ENCODE measurements around the gene NAT9.

The NAT9 gene, protein sequence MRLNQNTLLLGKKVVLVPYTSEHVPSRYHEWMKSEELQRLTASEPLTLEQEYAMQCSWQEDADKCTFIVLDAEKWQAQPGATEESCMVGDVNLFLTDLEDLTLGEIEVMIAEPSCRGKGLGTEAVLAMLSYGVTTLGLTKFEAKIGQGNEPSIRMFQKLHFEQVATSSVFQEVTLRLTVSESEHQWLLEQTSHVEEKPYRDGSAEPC

DNA sequence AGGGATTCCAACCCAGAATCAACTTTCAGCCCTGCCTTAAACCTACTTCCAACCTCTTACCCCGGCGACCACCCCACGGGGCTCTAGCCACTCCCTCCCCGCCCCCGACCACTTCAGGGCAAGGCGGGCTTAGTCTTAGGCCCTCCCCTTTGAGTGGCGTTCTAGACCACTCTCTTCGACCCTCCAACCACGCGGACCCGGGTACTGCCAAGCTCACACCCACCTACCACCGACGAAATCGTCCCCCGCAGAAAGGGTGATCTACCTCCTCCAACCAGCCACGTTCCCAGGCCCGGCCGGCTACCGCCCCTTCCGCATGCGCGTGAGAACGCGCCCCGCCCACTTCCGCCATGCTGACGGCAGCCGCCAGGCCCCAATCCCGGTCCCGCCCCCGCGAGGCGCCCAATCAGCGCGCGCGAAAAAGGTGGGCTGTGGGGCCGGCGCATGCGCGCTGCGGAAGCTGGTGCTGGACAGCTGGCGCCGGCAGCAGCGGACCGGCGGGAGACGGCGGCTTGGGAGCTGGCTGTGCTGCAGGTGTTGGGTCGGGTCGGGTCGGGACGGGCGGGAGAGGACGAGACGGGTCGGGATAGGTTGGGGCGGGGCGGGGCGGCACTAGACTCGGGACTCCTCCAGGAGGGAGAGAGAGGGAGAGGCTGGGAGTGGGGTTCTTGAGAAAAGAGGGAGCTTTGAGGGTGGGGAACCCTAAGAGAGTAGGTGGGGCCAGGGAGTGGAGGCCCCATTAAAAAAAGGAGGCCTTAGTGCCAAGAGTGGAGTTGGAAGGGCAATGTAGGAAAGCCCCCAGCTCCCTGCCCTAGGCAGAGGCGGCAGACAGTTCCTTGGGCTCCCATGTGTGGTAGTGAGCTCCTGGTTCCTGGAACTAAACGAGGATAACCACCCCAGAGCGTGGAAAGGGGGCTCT is at the start of gene NAT9:
TSS of gene NAT9 (minus strand) at position 302 of the 919 bp plus-strand sequence. CDS start 647 bp downstream, outside the sequence.
- peak; percentile 90 for DNase-seq (ENCODE audit: low spot score)

DNA sequence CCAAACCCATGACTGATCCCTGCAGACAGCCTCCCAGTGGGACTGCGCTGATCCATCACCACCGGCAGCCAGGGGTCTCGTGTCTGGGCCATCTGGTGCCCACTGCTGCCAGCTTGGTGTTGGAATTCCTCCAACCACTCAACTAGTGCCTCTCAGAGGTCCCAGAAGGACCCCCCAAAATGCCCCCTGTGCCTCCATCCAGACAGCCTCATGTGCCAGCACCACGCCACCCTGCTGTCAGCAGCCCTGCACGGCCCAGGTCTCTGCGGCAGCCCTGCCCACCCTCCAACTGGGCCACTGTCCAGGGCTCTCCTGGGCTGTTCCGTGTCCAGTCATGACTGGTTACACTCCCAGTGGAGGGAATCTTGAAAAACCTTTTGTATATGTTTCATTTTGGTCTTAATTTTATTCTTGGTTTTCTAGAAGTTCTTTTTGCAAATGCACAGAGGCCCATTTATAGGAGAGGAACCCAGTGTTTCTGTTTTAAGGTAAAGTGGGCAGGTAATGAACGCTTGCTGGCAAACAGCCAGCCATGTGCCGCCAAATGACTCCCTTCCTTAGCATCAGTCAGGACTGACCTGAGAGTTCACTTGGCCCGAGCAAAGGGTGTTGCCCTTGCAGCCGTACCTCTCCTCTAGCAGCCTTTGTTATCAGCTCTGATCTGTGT is 48.9 kb upstream of the NAT9 start:
- DNase-seq (ENCODE audit: low spot score): no peak

GRCh38 chr17:74822939-74823367 is 46.8 kb upstream of the NAT9 start:
- peak; percentile 86 for DNase-seq (ENCODE audit: low spot score)

DNA sequence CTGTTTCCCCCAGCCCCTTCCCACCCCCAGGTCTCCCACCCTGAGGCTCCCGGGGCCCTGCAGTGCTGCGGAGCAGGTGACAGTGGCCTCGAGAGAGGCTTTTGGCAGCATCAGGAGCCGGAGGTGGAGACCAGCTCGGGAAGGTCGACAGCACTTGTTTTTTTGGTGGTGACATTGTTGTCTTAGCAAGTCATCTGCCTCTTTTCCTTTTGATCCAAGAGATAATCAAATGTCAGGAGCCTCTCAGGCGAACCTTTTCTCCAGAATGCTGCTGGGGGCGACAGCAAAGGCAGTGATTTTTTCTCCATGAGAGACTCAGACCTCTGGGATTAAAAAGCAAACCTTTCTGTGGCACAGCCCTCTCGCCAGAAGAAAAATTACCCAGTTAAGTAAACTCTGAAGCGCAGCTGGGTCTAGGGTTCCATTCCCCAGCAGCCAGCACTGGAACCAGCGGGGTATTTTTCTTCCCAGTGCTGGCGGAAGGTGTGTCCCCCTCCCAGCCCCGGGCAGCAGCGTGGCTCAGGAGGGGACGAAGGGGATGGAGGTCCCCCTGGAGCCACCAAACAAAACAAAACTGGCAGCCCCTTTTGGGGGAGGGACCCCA is 46.3 kb upstream of the NAT9 start:
- DNase-seq (ENCODE audit: low spot score): peak; percentile 60

DNA sequence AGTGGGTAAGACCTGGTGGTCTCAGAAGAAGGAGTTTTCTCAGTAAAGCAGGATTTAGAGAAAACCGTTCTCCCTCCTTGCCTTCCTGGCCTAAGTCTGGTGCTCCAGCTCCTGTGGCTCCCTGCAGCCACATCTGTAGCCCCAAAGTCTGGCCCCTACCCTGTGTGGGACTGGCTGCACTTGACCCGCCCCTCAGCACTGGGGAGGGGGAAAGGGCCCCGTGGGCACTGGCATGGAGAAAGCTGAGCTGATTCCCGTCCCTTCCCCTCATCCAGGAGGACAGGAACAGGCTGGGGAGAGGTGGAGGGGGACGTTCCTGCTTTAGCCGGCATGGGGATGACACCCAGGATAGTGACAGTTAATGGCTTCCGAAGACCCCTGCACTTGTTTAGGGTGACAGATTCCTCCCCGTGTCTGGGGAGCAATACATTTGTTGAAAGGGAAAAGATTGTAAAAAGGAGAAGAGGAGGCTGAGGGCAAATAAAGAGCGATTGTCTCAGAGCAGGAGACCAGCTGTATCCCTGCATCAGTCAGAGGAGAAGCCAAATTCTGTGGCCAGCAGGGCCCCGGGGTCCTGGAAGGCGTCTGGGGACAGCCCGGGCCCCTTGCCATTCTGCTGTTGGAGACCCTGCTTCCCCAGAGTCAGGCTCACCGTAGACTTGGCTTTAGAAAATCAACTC is 45.6 kb upstream of the NAT9 start:
- DNase-seq (ENCODE audit: low spot score): peak; percentile 62

DNA sequence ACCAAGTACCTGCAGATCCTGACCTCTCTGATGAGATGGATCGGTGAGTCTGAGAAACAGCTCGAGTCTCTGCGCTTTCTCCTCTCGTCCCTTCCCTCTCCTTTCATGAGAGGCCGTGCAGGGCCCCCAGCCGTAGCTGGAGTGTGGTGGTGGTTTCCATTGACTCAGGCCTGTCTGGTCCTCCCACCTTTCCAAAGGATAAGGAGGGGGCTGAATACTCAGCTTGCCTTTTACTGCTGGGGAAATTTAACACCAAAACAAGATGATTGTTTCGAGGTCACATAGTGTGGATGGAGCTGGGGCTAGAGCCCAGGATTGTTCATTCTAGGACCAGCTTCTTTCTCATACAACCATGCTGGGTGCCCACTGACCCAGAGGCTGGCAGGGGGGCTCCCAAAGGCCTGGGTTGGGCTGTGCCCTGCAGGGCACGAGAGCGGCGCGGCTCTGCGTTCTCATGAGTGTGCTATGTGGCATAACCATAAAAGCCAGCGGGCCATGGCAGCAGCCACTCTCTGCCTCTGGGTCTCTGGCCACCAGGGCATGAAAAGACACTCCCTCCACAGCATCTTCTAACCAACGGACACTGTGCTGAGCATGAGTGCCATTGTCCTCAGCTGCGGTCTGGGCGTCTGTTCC is 43.8 kb upstream of the NAT9 start:
- DNase-seq (ENCODE audit: low spot score): no peak

- DNase-seq (ENCODE audit: low spot score): no peak
Observed at GRCh38 chr17:74818291-74818938, 42.3 kb upstream of the NAT9 start.

- DNase-seq (ENCODE audit: low spot score): no peak
Observed at GRCh38 chr17:74816905-74817620, 40.9 kb upstream of the NAT9 start.

GRCh38 chr17:74815550-74816370 is 39.6 kb upstream of the NAT9 start:
- DNase-seq (ENCODE audit: low spot score): no peak

- no peak for DNase-seq (ENCODE audit: low spot score)
Observed at GRCh38 chr17:74815067-74815466, 38.9 kb upstream of the NAT9 start.

DNA sequence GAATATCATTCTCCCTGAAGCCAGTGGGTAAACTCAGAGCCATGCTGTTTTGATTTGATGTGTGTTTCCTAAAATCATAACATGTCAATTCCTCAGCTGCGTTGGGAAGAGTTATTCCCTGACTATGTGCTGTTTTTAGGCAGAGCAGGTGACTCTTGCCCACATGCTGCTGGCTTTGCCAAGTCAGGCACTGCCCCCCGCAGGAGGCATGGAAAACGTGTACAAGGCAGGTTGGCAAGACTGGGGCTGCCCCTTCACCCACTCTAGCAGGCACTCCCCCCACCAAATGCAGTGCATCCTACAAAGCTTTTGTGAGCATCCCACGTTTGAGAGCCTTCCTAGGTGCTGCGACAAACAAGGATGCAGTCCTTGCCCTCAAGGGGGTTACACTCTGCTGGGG is 38.3 kb upstream of the NAT9 start:
- no peak for DNase-seq (ENCODE audit: low spot score)

GRCh38 chr17:74812109-74813009 is 36.2 kb upstream of the NAT9 start:
- DNase-seq (ENCODE audit: low spot score): no peak

- peak; percentile 70 for DNase-seq (ENCODE audit: low spot score)
Observed at GRCh38 chr17:74810699-74811485, 34.7 kb upstream of the NAT9 start.

DNA sequence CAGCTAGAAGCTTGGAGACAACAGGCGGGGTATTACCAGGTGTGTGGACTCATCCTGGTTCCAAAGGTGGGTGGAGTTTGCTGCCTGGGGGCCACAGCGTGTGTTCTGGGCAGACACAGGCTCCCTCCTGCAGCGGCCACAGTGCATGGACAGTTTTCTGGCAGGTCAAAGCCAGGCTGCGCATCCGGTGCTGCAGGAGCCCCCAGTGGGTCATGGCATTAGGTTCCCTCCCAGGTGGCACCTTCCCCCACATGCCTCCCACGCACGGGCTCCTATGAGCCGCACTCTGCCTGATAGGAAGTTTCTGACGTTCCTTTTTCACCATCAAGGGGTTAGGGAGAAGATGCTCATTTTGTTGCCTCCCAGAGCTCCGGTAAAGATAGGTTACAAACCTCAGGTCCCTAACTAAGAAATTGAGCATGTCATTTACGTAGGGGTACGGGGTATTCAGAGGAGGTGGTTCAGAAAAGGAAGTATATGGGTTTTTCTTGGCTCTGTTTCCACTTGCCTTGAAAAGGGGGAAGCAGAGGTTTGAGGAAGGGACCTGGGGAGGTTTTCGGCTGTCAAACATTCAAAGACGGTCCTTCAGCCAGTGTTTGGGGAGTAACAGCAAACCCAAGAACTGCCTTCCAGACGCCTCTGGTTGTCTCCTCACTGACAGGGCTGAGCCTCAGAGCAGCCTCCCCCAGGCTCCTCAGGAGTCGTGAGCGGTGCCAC is 32.7 kb upstream of the NAT9 start:
- DNase-seq (ENCODE audit: low spot score): no peak

DNA sequence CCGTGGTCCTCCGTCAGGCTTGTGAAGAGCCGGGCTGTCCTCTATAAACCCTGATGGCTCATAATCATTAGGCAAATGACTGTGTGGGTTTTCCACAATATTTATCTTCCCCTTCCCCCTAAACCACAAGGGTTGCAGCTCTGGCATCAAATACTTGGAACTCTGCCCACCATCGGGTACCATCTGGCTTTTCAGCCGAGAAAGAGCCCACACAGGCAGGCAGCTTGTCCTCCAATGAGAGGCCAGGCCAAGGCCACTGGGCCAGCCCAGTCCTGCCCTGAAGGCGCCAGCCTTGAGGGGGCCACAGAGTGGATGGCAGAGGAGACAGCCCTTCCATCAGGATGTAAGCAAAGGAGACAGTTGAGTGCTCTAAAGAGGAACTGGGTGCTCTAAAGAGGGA is 31.8 kb upstream of the NAT9 start:
- DNase-seq (ENCODE audit: low spot score): peak; percentile 61

DNA sequence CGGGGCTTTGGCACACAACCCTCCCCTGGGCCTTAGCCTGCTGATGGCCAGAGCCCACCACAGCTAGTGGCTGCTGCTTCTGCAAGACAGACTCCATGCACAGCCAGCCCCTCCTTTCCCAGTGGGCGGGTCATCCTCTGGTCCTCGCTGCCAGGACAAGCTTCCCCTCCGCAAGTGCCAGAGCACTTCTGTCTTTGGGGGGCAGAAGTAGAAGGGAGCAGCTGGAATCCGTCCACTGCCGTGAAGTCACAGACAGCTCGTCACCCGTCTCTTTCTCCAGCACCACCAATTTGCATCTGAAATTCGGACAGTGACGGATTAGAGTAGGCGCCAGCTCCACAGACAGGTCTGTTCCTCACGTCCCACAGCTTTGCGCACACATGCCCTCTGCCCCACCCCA is 31.3 kb upstream of the NAT9 start:
- DNase-seq (ENCODE audit: low spot score): no peak

DNA sequence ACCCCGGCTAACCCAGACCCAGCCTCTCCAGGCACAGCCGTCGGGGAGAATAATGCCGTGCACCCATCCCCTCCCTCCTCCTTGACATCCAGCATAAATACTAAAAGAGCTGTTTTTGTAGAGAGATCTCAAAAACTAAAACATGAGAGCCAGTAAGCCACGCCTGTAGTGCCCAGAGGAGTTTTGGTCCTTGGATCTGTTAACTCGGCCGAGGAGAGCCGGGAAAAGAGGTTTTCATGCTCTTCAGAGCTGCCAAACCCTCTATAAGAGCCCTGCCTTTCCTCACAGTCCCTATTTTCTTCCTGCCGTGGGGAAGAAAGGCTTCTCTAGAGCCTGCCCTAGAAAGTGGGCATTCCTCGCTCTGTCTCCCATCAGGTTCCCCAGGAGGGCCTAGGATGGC is 30.2 kb upstream of the NAT9 start:
- no peak for DNase-seq (ENCODE audit: low spot score)
